ENCODE measurements around the gene PCDHGA6.

- TF ChIP-seq, protein P1, sequence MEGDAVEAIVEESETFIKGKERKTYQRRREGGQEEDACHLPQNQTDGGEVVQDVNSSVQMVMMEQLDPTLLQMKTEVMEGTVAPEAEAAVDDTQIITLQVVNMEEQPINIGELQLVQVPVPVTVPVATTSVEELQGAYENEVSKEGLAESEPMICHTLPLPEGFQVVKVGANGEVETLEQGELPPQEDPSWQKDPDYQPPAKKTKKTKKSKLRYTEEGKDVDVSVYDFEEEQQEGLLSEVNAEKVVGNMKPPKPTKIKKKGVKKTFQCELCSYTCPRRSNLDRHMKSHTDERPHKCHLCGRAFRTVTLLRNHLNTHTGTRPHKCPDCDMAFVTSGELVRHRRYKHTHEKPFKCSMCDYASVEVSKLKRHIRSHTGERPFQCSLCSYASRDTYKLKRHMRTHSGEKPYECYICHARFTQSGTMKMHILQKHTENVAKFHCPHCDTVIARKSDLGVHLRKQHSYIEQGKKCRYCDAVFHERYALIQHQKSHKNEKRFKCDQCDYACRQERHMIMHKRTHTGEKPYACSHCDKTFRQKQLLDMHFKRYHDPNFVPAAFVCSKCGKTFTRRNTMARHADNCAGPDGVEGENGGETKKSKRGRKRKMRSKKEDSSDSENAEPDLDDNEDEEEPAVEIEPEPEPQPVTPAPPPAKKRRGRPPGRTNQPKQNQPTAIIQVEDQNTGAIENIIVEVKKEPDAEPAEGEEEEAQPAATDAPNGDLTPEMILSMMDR (IDR thresholded peaks at IDR 0.05 in 8 of 11, conservative IDR thresholded peaks at IDR 0.05 in 3 of 11), result no peak
- TF ChIP-seq POLR2AphosphoS5 (IDR thresholded peaks at IDR 0.05), result no peak
Measured at GRCh38 chr5:141427783-141428426, 54.2 kb downstream of the PCDHGA6 start.
